ENCODE results near the gene ZNF407.

Gene ZNF407

DNA sequence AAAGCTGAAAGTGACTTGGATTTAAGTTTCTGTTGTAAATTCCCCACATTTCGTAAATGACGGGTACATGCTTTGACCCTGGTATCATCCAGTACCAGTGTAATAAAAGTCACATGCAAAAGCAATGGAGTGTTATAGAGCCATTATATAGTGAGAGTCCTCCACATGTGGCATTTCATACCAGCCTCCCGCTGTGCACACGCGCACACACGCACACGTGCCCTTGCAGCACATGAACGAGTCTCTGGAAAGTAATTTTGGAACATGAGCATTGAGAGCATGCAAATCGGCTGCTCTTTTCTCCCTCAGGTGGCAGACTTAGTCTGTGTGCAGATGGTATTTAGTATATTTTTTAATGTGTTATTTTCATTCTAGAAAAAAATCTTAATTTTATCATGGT, 198.1 kb downstream of the ZNF407 start:
- no peak for DNase-seq

DNA sequence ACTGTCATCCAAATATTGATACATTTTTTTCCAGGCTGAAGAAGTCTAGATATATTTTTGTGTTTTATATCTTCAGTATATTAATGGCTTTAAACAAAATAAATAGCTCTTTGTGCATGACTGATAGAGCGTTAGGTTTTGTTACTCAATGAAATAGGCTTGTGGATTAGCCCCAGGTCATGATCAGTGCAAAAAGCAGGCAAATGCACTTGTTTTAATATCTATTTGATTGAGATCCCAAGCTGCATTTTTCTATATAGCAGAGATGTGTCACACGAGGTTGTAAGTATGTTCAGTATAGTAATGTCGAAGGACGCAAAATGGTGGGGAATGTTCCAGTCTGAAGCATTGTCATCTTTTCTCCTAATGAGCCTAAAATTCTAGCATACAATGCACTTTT, 198.5 kb downstream of the ZNF407 start:
- DNase-seq = no peak

DNA sequence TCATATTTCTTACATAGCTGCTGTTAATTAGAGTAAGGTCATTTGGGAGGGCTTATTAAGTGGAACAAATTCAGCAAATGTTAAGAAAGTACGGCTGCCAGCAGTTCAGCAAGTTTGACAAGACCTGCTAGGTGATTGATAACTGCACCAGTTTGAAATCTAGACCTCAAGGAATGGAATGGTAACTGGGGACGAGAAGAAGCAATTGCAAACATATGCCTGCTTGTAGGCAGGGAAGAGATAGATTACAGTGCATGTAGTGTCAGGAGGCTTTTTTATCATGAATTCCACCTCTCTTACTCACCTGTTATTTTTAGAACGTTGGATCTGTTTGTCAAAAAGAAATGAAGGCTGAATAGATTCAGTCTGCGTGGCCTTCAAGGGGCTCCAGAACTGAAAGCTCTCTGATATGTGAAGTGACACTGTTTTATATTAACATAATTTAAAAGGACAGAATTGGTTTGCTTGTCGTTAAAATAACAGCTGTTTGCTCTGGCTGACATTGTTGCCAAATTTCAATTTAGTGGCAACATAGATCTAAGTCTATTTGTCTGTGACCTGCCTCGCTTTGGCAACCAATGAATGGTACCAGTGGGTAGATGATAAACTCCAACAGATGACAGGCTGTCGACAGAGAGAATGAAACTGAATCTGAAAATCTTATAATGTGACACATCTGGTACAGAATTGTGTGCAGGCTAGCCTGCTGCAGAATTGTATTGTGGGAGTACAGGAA, 199.3 kb downstream of the ZNF407 start:
- DNase-seq = no peak

DNA sequence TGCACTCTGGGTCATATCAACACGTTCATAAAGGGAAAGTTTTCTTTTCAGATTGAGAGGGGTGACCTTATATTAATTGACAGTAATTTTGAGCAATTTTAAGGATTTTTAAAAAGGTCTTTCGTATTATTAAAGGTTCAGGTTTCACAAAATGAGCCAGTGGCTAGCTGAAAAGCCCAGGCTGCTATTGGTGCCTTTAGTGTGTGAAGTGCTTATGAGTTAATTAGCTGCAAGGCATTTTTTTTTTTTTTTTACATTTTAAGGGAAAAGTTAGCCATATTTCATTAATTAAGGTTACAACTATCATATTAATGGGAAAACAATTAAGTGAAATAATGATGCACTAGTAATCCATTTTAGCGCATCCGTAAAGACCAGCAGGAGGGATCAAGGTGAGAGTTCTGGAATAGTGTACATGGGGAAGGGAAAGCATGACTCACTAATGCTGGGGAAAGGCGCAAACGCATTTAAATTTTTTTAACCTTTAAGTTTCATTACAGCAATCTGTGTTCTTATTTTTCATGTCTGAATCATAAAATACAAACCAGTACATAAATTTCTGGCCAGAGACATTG, 200.0 kb downstream of the ZNF407 start:
- no peak for DNase-seq

DNA sequence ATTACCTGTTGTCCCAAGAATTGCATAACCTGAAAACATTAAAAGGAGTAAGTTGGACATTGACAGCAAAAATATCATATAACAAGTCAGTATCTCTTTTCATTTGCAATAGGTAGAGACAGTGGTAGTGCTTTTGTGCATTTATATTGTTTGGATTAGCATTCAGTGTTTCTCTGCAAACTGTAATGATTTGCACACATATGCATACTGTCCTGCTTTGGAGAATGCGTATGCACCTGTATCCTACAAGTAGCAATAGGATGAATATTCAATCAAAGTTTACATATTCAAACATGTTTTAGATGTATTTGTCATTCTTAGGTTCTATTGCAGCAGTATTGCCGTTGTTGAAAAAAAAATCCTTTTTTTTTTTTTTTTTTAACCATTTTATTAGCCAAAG, 201.9 kb downstream of the ZNF407 start:
- no peak for DNase-seq

DNA sequence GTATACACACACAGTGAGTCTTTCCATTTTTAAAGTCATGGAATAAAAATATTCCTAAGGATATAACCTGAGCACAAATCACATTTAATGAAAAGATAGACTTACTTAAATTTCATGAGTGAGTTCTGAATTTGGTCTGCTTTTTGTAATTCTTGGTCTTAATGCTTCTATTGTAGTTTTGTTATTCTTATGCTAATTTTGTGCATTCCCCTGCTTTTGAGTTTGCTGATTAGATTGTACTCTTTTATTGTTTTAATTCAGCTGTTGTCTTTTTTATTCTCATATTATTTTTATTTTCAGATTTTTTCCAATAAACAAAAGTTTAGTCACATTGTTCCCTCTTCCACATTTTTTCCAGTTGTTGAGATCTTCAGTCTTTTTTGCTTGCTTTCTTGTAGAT, 202.4 kb downstream of the ZNF407 start:
- DNase-seq = no peak

DNA sequence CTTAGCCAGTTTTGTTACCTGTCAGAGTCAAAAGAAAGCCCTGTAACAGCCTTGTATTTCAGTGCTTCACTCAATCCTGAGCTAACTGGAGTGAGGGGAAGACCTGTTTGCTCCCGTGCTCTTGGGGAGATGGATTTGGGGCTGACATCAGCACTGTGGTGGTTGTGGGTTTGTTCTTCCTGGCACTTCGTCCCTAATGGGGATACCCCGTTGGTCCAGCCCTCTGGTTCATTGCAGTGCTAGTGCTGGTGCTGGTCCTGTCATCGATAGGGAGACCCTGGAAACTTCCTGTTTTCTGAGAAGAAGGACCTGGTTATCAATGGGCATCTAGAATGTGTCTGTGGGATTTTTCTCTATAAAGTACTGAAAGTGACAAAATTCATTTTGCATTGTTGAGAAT, 205.4 kb downstream of the ZNF407 start:
- DNase-seq = no peak

DNA sequence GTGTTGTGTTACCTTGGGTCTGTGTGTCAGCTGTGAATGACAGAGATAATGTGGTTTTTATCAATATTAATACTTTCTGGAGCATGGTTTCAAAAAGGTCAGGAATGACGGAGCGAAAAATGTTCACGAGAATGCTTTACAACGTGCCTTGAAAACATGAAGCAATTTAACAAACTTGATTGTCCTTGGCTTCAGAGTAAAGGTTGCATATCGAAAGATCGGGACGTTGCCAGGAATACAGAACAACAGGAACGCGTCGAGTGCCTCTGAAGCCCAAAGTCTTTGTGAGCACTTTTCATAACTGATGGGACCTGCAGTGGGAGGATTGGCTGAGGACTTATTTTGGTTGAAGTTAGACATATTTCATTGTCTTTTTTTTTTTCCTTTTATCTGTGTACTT, 206.1 kb downstream of the ZNF407 start:
- no peak for DNase-seq

DNA sequence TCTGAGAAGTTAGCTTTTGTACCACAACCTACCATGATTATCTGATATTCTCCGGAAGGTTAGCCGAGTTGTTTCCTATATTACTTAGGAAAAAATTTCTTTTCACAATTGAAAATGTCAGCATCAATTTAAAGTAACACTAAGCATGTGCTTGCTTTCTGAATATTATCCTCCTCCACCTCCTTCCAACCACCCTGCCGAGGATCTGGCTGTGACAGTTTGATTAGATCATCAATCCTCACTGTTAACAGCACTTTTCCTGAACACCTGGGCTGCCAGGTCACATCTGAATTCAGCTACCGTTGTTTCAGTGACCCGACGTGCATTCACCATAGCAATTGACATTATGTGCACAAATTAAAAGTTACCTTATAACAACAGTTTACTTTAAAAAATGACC, 207.0 kb downstream of the ZNF407 start:
- DNase-seq = no peak

DNA sequence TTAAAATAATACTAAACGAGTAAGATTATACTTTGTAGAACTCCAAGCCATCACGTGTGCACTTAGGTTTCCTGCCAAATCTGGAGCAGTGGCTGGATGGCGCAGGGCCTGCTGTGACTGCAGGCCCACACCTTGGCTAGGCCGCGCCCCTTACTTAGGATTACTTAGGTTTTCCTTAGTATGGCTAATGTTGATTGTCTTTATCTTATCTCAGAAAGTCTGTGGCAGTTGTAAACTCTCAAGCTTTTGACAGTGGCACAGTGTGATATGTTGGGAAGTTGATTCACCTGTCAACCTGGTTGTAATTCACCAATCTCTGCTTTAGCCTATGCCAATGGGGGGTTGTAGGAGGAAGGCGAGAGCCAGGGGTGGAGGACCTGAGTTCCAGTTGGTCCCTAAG, 208.4 kb downstream of the ZNF407 start:
- no peak for DNase-seq

DNA sequence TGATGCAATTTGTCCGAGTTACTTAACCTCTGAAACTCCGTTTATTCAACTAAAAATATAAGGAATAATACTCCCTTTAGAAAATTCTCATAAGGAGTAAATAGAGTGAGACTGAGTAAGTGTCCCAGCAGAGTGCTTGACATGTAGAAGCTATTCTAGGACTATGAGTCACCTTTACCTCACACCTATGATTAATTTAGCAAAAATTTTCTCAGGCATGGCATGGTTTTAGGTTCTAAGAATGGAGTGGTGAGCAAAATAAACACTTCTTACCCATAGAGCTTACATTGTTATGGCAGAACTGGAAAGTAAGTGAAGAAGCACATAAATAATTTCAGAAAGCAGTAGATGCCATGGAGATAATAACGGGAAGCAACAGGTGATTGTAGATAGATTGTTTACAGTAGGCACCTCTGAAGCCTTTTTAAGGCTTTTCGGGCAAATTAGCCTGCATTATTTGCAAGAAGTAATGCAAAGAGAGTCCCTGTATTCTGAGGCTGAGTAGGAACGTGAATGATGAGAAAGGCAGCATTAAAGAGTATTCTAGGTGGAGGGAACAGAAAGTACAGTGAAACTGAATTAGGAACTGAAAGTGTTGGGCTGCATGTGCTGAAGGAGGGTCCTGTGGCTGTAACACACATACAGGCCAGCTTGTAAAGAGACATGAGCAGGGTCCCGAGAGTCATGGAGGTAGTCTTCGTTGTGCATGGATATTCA, 209.2 kb downstream of the ZNF407 start:
- DNase-seq = no peak

DNA sequence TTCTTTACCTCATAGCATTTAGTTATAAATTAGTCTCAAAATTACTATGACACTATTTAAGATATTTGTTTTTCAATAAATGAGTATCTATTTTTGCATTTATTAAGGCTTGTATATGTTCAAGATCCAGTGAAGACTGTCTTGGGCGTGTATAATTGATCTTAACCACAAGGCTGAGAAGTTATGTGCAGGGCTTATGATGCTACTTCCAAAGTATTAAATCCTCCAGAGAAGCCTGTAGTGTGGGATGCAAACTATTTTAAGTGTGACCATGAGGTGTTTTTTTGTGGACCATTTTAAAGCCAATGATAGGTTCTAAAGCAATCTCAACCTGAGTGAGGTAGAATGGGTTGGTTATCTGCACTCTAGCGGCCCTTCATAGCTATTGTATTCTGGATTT, 219.9 kb downstream of the ZNF407 start:
- DNase-seq = no peak

DNA sequence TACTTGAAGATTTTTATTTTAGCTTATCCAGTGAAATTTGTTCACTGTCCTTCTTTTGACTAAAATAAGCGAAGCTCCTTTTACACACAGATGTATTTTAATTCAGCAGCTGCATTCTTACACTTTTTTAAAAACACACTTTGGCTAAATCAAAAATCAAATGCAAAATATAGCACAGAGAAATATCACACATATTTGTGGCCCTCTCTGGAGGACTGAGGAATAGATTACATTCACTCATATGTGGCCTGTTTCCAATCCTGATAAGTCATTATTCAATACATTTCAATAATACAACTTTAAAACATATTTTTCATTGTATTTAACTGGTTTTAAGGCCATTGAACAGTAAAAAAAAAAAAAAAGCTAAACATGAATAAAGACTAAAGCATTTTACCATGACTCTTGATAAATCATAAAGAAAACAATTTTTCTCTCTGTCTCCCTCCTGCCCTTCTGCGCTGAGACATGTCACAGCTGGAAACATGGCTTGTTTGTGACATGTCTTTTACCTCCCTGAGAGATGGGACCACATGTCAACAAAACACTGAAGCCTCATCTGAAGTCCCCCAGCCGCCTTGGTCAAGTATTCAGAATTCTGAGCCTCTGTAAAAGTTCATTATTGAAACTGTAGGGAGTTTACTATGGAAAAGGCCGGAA, 221.0 kb downstream of the ZNF407 start:
- DNase-seq = no peak

DNA sequence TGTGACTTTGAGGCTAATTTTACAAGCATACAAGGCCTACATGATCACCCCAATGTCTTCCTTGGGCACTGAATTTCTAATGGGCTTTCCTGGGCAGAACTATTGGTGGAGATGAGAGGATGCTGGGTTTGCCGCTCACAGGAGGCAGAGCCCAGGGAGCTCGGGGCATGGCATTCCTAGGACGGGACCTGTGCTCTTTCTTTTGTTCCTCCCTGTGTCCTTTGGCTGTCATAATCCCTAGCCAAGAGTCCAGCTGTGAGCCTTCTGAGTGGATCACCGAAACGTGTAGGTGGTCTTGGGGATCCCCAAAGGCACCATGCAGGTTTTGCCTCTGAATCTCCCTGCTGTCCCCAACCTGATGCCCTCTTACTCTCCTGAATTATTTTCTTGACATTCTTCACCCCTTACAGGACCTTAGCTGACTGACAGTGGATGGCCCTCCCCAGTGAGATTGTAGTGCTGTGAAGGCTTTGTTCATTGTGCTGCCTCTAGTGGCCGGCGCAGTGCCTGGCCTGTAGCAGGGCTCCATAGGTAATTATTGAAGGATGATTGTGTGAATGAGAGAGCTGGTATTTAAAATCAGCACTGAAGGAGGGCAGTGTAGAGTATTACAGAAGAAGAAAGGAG, 221.9 kb downstream of the ZNF407 start:
- DNase-seq = no peak

DNA sequence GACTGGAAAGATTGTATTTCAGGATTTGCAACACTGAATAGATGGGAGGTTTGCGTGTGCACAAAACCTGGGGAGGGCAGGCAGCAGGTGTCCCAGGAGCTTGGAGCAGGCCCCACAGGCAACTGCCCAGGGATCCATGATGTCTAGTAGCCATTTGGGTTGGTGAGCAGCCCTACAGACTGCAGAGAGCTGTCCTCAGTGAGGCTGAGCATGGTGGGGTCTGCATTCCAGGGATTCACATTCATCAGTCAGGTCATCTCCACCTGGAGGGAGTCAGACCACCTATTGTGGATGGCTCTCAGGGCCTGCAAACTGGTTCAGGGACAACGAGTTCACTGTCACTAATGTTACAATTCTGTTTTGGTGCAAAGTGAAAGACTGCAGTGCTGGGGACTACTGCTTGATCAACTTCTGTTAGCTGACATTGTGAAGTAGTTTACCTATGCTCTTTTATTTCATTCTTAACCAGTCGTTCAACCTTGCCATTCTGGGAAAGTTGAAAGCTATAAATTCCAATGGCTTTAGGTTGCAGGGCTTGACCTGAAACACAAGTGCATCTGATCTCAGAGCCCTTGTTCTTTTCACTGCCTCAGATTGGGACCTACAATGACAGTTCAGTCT, 222.6 kb downstream of the ZNF407 start:
- no peak for DNase-seq

DNA sequence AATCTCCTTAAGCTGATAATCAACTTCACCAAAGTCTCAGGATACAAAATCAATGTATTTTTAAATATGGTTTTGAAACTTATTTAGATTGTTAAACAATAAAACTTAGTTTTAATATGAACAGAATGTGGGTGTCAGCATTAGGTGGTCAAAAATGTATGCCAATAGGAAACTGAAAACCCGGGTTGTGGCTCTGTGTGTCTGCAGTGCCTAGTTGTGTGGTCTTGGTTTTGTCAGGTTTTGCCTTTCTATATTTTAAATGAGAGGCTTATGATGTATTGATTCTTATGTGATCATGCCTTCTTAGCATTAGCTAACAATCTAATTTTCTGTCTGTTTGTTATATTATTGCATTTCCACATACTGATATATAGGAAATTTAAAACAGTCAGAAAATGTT, 227.8 kb downstream of the ZNF407 start:
- no peak for DNase-seq

DNA sequence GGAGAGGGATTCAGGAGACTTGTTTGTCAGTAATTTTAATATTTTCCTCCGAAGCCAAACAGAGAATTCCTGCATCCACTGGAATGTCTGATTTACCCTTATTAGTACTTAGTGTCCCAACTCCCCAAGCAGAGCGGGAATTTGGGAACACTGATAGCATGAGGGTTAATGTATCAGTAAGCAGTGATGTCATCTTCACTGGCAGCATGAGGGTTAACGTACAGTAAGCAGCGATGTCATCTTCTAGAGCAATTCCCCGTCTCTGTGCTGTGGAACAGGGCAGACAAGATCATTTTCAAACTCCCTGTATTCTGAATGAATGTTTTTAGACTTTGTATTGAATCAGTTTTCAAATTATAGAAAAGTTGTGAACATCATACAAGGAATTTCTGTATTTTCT, 228.9 kb downstream of the ZNF407 start:
- DNase-seq = no peak

DNA sequence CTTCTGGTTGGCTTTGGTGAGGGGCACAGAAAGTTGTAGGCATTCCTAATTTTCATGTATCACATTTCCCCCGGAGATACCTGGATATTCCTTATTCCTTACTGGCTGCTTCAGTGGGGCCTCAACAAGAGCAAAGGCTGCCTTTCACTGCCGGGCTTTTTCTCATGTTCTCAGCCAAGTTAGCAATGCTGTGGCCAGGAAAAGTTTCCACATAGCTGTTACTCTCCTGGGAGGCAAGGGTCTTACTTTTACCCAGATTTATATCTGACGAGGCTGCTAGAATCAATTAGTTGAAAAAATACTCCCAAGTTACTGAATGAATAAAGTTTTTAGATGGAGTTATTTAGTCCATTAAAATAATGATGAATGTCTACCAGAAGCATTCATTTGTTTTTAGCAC, 230.5 kb downstream of the ZNF407 start:
- no peak for DNase-seq

DNA sequence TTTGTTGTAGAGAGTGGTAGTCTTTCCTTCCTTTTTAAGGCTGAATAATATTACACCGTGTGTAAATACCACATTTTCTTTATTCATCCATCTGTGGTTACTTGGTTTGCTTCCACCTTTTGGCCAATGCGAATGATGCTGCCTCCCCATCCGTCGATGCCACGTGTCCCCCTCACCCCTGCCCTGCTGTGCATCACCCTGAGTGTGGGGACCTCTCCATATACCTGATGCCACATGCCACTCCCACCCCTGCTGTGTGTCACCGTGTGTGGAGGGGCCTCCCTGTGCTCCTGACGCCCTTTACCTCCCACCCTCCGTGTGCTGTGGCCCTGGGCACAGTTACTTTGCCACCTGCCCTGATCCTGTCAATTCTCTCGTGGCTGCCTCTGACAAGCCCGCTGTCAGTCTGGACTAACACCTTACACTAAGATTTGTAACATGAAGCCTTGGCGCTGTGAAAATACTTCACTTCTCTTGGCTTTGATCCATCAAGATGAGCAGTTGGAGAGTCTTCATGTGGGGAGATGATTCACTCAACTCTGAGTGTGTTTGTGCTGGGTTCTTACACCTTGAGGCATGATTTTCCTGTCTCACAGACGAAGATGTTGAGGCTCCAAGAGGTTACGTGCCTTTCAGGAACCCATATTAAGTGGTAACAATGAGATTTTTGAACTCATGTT, 234.0 kb downstream of the ZNF407 start:
- no peak for DNase-seq

DNA sequence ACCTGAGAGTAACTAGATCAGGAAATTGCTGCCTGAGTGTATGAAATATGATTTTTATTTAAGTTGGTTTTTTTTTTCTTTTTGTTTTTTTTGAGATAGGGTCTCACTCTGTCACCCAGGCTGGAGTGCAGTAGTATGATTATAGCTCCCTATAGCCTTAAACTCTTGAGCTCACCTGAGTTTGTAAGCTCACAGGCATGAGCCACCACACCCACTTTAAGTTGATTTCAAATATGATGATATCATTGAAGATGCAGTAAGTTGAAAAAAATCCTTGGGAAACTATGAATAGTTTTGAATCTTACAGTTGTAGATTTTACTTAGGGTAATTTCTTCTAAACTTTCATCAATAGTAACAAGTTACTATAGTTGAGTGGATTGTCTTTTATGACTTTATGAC, 234.7 kb downstream of the ZNF407 start:
- no peak for DNase-seq

DNA sequence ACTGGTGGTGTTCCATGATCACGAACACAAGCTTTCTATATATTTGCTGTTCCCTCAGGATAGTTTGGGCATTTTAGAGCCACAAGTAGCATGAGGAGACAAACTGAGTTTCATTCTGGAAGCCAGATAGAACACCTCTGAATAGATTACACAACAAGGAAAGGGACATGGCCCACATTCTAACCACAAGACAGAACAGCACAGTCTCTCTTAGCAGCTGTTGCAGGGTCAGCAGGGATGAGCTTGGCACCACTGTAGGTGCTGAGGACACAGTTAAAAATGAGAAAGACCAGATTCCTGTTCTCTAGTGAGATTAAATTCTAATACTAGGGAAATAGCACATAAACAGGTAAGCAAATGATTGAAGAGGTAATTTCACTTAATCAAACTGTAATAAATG, 235.3 kb downstream of the ZNF407 start:
- no peak for DNase-seq
